ENCODE results near the gene ERICH2. TPM values are rescaled to one million over a fixed set of nuclear protein-coding genes. Genes with fewer than 3 reads are reported as not detected.

Gene ERICH2
- total RNA-seq, 4 donors from 2014 or later: not detected

DNA sequence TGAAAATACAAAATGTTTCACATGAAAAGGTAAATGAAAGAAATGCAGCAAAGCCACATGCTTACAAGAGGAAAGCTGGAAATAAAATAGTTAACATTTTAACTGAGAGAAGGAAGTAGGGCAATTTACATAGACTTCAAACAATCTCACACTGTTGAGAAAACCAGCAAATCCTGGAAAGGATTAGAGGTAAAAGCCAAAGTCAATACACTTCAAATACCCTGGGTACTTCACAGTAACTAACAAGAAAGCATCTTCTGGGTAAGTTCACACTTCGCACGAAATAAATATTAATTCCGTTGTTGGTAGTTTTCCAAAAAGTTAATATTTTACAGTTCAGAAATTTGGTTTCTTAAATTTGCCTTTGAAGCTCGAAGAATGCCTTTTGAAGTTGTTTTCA lies 3.5 kb upstream of the ERICH2 start:
- DNase-seq: no peak
- no peak for TF ChIP-seq POLR2A (IDR thresholded peaks at IDR 0.05)
- TF ChIP-seq, protein P1, sequence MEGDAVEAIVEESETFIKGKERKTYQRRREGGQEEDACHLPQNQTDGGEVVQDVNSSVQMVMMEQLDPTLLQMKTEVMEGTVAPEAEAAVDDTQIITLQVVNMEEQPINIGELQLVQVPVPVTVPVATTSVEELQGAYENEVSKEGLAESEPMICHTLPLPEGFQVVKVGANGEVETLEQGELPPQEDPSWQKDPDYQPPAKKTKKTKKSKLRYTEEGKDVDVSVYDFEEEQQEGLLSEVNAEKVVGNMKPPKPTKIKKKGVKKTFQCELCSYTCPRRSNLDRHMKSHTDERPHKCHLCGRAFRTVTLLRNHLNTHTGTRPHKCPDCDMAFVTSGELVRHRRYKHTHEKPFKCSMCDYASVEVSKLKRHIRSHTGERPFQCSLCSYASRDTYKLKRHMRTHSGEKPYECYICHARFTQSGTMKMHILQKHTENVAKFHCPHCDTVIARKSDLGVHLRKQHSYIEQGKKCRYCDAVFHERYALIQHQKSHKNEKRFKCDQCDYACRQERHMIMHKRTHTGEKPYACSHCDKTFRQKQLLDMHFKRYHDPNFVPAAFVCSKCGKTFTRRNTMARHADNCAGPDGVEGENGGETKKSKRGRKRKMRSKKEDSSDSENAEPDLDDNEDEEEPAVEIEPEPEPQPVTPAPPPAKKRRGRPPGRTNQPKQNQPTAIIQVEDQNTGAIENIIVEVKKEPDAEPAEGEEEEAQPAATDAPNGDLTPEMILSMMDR (IDR thresholded peaks at IDR 0.05): no peak
- no peak overlapping the region for H3K27ac ChIP-seq
- no peak overlapping the region for H3K4me3 ChIP-seq
- H3K9me3 ChIP-seq: no peaks in the 10 kb centered on the region
- no peaks in the 10 kb centered on the region for H3K27me3 ChIP-seq
- H3K4me1 ChIP-seq: peaks cover 0 to 4% (median 2%) of the 10 kb centered on the region in 4 donors
- no peaks in the 10 kb centered on the region for H3K36me3 ChIP-seq

- TF ChIP-seq, protein P1 (IDR thresholded peaks at IDR 0.05): no peak
- TF ChIP-seq POLR2A (IDR thresholded peaks at IDR 0.05): peak in 1 of 2 donors; percentile 33
- no peaks in the 10 kb centered on the region for H3K36me3 ChIP-seq
Measured at GRCh38 chr2:170770606-170771420, 635 bp downstream of the ERICH2 start.

GRCh38 chr2:170771421-170771937 lies 1.3 kb downstream of the ERICH2 start:
- Histone ChIP-seq H3K27me3 (no peaks in the 10 kb centered on the region), H3K9me3 (no peaks in the 10 kb centered on the region), H3K36me3 (no peaks in the 10 kb centered on the region), H3K4me1 (peaks cover 0 to 4% (median 2%) of the 10 kb centered on the region in 4 donors), H3K27ac (peak overlapping the region in 2 of 4 donors; percentile 30 to 31), H3K4me3 (peak overlapping the region; percentile 54 to 68 (median 56))
- TF ChIP-seq POLR2A (IDR thresholded peaks at IDR 0.05): no peak
- TF ChIP-seq, protein P1 (IDR thresholded peaks at IDR 0.05): no peak
- no peak for DNase-seq

More at GRCh38 chr2:170770606-170771420, 635 bp downstream of the ERICH2 start:
- Histone ChIP-seq H3K27ac (peak overlapping the region in 3 of 4 donors; percentile 4 to 59 (median 31)), H3K27me3 (no peaks in the 10 kb centered on the region), H3K4me3 (peak overlapping the region; percentile 54 to 68 (median 56)), H3K9me3 (no peaks in the 10 kb centered on the region), H3K4me1 (peaks cover 0 to 4% (median 2%) of the 10 kb centered on the region in 4 donors)
- DNase-seq: peak; percentile 38 to 87 (median 84)

- TF ChIP-seq, protein P1 (IDR thresholded peaks at IDR 0.05): no peak
- no peak for TF ChIP-seq POLR2A (IDR thresholded peaks at IDR 0.05)
- Histone ChIP-seq H3K4me3 (no peak overlapping the region), H3K9me3 (no peaks in the 10 kb centered on the region), H3K4me1 (peaks cover 0 to 4% (median 2%) of the 10 kb centered on the region in 4 donors), H3K27me3 (no peaks in the 10 kb centered on the region), H3K27ac (no peak overlapping the region), H3K36me3 (no peaks in the 10 kb centered on the region)
- no peak for DNase-seq
Measured at GRCh38 chr2:170772295-170772694, 2.1 kb downstream of the ERICH2 start.

- Histone ChIP-seq H3K4me1 (peaks cover 0 to 4% (median 2%) of the 10 kb centered on the region in 4 donors), H3K4me3 (no peak overlapping the region), H3K9me3 (no peaks in the 10 kb centered on the region), H3K27ac (no peak overlapping the region), H3K36me3 (no peaks in the 10 kb centered on the region), H3K27me3 (no peaks in the 10 kb centered on the region)
- DNase-seq: no peak
- TF ChIP-seq, protein P1 (IDR thresholded peaks at IDR 0.05): no peak
- no peak for TF ChIP-seq POLR2A (IDR thresholded peaks at IDR 0.05)
Measured at GRCh38 chr2:170774074-170774473, 3.9 kb downstream of the ERICH2 start.

Measured in Peyer's patch (tissue), 4 donors.